GM18511 (cell line): Measurements from ENCODE around the gene DDX56.
"Not testable (repeated sequence)": the region's sequence is repeated elsewhere in the genome, so short reads cannot be mapped to it uniquely, and the experiment has no call there.

Experiments
- ATAC-seq: cut with Tn5 transposase; IDR thresholded peaks from one replicate; pipeline ENCODE4 v1.9.1; 2021; ENCODE audit warnings: mild to moderate bottlenecking, moderate library complexity; ENCODE audit not compliant: unreplicated experiment

The DDX56 gene

GRCh38 chr7:44597181-44597580 lies 23.5 kb upstream of the DDX56 start:
- ATAC-seq: not testable (repeated sequence)

- no peak for ATAC-seq
Measured at GRCh38 chr7:44595934-44596635, 22.4 kb upstream of the DDX56 start.

- ATAC-seq: no peak
Measured at GRCh38 chr7:44590910-44591309, 17.2 kb upstream of the DDX56 start.

GRCh38 chr7:44587843-44588711 lies 14.4 kb upstream of the DDX56 start:
- ATAC-seq: no peak

- no peak for ATAC-seq
Measured at GRCh38 chr7:44583146-44583865, 9.6 kb upstream of the DDX56 start.

GRCh38 chr7:44581879-44582603 lies 8.3 kb upstream of the DDX56 start, which contains the start of gene TMED4:
Gene TMED4 (minus strand): TSS chr7:44582231. CDS start chr7:44582206, 25 bp downstream.
- ATAC-seq: peak; percentile 82

- ATAC-seq: peak; percentile 47
Measured at GRCh38 chr7:44580945-44581878, 7.5 kb upstream of the DDX56 start.

GRCh38 chr7:44576228-44576627 lies 2.5 kb upstream of the DDX56 start:
- ATAC-seq: no peak

GRCh38 chr7:44575054-44575453 lies 1.3 kb upstream of the DDX56 start:
- no peak for ATAC-seq

- no peak for ATAC-seq
Measured at GRCh38 chr7:44574287-44574872, 672 bp upstream of the DDX56 start.

GRCh38 chr7:44572771-44573170 lies 937 bp downstream of the DDX56 start:
- no peak for ATAC-seq

- no peak for ATAC-seq
Measured at GRCh38 chr7:44569959-44570358, 3.7 kb downstream of the DDX56 start.

- ATAC-seq: no peak
Measured at GRCh38 chr7:44568771-44569560, 4.7 kb downstream of the DDX56 start.

- no peak for ATAC-seq
Measured at GRCh38 chr7:44567884-44568283, 5.8 kb downstream of the DDX56 start.

GRCh38 chr7:44566680-44567079 lies 7.0 kb downstream of the DDX56 start:
- no peak for ATAC-seq

GRCh38 chr7:44565795-44566559 lies 7.7 kb downstream of the DDX56 start:
- ATAC-seq: peak; percentile 35

- peak; percentile 68 for ATAC-seq
Measured at GRCh38 chr7:44565097-44565794, 8.5 kb downstream of the DDX56 start.
